Fibroblast of the aortic adventitia (primary cell): ENCODE data around the gene MAPK4. TPM values are rescaled to one million over a fixed set of nuclear protein-coding genes. Genes with fewer than 3 reads are reported as not detected.
"Not testable (repeated sequence)": the region's sequence is repeated elsewhere in the genome, so short reads cannot be mapped to it uniquely, and the experiment has no call there.

Experiments
- DNase-seq: peaks from one replicate; pipeline ENCODE4 v3.0.0-alpha.2; 2010; ENCODE audit warnings: low read depth
- H3K4me3 ChIP-seq: 2 replicates; pipeline ENCODE4 v1.5.1; 2011; ENCODE audit warnings: low read depth, mild to moderate bottlenecking, control low read depth, low read length, moderate library complexity
- total RNA-seq: library from RNA; depleted of rRNA; stranded (reverse); fragments of >200 nt; gene quantifications from 2 replicates; pipeline ENCODE4 v1.2.3, GENCODE V29; 2012; ENCODE audit warnings: low replicate concordance
- TF ChIP-seq, protein P1 (sequence below): IDR thresholded peaks from 2 replicates; pipeline ENCODE4 v1.5.1; 2011; ENCODE audit warnings: mild to moderate bottlenecking, low read length, control low read depth, inconsistent platforms; ENCODE audit not compliant: insufficient read depth

The MAPK4 gene
- total RNA-seq, 1 donor = under 0.01 TPM

DNA sequence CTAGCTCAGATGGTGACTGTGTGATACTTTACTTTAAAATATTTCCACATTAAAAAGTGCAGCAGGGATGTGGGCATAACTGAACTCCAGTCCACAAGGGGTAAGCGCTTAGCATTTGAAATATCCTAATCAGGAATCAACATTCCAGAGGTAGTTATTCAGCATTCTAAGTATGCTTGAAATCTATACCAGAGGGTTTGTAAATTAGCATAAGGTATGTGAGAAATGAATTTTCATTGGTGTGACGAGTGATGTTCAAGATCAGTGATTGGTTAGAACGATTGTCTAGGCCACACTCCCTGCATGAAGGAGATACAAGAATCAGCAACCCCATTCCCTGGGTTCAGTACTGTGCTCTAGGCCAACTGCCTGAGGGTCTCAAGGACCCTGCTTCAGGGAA is 42.6 kb downstream of the MAPK4 start:
- TF ChIP-seq, protein P1, sequence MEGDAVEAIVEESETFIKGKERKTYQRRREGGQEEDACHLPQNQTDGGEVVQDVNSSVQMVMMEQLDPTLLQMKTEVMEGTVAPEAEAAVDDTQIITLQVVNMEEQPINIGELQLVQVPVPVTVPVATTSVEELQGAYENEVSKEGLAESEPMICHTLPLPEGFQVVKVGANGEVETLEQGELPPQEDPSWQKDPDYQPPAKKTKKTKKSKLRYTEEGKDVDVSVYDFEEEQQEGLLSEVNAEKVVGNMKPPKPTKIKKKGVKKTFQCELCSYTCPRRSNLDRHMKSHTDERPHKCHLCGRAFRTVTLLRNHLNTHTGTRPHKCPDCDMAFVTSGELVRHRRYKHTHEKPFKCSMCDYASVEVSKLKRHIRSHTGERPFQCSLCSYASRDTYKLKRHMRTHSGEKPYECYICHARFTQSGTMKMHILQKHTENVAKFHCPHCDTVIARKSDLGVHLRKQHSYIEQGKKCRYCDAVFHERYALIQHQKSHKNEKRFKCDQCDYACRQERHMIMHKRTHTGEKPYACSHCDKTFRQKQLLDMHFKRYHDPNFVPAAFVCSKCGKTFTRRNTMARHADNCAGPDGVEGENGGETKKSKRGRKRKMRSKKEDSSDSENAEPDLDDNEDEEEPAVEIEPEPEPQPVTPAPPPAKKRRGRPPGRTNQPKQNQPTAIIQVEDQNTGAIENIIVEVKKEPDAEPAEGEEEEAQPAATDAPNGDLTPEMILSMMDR = no peak
- DNase-seq = no peak
- no peak overlapping the region for H3K4me3 ChIP-seq

DNA sequence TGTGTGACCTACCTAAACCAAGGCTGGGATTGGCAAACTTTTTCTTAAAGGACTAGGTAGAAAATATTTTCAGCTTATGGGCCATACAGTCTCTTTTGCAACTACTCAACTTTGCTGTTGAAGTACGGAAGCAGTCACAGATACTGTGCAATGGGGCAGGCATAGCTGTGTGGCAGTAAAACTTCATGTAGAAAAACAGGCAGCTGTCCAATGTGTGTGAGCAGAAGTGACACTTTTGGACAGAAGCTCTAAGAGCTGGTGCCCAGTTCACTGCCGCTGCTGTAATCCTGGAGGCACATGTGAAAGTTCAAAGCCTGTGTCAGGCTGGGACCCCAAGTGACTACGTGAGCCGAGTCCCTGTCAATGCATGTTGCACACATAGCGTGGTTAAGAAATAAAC is 46.7 kb downstream of the MAPK4 start:
- TF ChIP-seq, protein P1 = no peak
- no peak overlapping the region for H3K4me3 ChIP-seq
- DNase-seq = no peak

DNA sequence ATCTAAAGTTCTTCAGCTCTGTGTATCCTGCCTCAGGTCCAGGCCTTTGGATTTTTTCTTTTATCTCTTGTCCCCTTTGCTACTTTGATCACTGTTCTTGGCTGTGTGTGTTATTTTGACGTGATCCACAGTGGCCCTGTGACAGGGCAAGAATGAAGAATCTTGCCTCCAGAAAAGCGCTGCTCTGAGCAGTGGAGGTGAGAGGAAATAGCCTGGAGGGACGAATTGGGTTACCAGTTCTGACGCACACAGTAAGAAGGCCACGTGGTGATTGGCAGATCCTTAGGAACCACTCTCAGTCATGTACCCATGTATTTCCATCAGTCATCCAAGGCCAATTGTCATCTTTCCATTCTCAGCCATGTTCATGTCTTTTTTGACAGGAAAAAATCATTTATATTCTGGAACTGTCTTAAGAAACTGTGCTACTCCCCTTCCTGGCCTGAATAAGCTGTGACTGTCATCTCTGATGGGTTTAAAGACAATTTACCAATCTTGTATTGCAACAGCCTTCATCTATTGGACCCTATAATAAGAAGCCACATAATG is 47.6 kb downstream of the MAPK4 start:
- no peak overlapping the region for H3K4me3 ChIP-seq
- no peak for DNase-seq
- TF ChIP-seq, protein P1 = no peak

DNA sequence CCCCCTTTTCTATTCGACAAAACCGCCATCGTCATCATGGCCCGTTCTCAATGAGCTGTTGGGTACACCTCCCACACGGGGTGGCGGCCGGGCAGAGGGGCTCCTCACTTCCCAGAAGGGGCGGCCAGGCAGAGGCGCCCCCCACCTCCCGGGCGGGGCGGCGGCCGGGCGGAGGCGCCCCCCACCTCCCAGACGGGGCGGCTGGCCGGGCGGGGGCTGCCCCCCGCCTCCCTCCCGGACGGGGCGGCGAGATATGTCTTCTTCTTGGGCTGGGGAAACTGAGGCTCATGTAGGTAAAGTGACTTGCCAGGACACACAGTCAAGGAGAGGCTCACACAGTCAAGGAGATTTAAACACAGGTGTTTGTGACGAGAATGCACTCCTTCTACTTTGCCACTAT is 49.3 kb downstream of the MAPK4 start:
- not testable (repeated sequence) for H3K4me3 ChIP-seq, DNase-seq

DNA sequence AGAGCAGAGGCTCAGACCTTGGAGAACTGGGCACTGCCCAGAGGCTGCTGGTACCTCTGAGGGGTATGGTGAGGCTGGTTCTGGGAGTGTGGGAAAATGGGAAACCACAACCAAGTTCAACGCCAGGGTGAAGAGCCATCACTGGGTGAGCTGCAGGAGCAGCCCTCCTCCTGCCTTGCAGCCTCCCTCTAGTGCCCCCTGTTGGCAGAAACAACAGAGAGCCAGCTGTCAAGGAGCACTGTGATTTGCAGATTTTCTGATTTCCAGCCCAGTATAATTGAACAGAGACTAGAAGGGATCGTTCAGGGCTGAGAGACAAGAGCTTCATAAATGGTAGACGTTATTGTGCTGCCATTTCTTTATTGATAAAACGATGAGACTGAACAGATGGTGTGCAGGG is 50.5 kb downstream of the MAPK4 start:
- TF ChIP-seq, protein P1 = no peak
- no peak overlapping the region for H3K4me3 ChIP-seq
- no peak for DNase-seq

DNA sequence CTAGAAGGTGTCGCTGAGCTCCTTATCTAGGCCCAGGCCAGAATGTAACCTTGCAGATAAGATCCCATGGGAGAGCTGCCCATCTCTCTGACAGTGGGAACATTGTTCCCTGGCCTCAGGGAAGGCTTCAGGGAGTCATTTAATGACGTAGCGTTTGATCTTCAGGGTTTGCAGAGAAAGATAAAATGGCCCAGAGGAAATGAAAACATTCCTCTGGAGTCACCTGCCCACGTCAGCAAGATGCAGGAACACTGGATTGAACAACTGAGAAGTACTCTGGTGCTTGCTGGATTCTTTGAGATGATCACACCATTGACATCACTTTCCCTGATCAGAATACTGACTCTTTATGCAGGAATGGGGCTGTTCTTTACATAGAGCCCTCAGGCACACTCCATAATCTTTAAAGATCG is 51.6 kb downstream of the MAPK4 start:
- DNase-seq = no peak
- TF ChIP-seq, protein P1 = no peak
- no peak overlapping the region for H3K4me3 ChIP-seq

DNA sequence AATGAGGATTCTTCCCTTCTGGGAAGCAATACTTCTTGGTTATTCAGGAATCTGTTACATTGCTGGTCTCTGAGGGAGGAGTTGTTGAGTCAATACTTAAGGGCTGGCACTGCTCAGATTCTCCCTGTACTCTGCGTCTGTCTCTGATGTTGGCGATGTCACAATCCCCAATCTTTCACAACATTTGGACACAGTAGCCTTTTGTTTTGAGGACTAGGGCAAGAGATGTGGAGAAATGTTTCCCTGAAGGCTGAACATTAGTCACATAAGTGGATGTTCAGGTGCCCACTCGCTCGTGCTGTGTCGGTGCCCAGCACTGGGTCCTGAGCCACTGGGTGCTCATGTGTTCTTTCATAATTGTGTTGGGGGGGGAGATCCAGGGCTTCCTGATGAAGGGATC is 55.0 kb downstream of the MAPK4 start:
- peak; percentile 4 for DNase-seq
- TF ChIP-seq, protein P1 = no peak
- H3K4me3 ChIP-seq = no peak overlapping the region
